Stimulated activated CD4-positive, alpha-beta T cell treated with anti-CD3 and anti-CD28 coated beads, Interleukin-1b, Interleukin-23, amount 100 ng/mL, for 1 hour (primary cell): ENCODE data around the gene FAM118A.
"Not testable (repeated sequence)": the region's sequence is repeated elsewhere in the genome, so short reads cannot be mapped to it uniquely, and the experiment has no call there.

ENCODE experiments used
- DNase-seq, 2 donors: peaks; one replicate each; pipeline ENCODE4 v3.0.0-alpha.2; 2020; ENCODE audit warnings: low read depth in 2 of 2

FAM118A gene

DNA sequence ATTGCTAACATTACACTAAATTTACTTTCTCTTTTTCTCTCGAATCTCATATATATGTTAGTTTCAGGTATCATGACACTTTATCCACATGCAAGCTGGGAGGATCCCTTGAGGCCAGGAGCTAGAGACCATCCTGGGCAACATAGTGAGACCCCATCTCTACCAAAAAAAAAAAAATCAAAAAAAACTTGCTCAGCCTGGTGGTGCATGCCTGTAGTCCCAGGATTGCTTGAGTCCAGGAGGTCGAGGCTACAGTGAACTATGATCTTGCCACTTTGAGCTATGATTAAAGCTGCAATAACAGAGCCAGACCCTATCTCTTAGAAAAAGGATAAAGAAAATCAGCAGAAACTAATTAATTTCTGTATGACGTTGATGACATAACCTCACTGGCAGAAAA is 28.7 kb upstream of the FAM118A start:
- DNase-seq, result no peak

DNA sequence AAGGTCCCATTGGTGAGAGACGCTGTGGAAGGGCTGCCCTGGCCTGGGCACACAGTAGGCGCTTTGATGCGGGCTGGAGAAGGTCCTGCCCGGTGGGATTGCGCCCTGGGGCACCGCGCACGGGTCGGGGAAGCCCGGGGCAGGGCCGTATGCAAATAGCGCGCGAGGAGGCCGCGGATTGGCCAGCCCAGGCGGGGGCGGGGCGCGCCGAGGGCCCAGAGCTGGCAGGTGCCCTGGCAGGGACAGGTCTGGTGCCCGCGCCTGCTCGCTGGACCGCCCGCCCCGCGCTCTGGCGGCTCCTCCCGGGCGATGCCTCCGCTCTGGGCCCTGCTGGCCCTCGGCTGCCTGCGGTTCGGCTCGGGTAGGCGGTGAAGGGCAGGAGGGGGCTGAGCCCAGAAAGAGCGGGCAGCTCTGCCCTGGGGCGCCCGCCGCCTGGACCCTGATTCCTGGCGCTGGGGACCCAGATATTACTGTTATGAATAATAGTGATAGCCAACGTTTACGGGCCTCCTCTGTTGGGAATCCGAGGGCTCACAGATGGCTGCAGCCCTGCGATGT is 24.9 kb upstream of the FAM118A start, which contains the start of gene UPK3A:
UPK3A (plus strand) TSS at position 245 of the 558 bp plus-strand sequence; CDS start at position 310, 65 bp downstream.
- DNase-seq, result peak in 1 of 2 donors; percentile 39

DNA sequence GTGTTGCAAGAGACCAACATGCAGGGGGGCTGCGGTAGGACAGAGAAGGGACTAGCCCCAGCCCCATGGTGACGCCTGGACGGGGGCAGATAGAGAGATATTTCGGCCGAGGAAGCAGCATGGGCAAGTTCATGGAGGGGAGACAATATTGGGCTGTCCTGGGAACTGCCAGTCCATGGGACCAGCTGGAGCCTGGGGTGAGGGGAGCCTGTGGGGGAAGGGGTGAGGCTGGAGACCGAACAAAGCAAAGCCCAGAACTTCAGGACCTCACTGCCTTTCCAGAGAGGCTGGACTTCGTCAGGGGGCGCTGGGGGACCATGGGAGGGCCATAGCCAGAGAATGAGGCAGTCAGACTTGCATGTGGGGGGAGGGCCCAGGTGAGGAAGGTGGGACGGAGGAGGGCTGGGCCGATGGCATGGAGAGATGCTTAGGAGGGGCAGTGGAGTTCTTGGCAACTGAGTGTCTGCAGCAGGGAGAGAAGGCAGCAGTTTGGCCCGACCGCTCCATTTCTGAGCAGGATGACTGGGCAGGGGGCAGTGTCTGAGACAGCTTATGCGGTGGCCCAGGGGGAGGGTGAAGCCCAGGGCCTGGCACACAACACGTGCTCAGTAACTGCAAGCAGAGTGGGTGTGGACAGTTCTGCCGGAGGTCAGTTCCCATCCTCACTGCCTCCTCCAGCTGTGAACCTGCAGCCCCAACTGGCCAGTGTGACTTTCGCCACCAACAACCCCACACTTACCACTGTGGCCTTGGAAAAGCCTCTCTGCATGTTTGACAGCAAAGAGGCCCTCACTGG is 24.3 kb upstream of the FAM118A start:
- no peak for DNase-seq

DNA sequence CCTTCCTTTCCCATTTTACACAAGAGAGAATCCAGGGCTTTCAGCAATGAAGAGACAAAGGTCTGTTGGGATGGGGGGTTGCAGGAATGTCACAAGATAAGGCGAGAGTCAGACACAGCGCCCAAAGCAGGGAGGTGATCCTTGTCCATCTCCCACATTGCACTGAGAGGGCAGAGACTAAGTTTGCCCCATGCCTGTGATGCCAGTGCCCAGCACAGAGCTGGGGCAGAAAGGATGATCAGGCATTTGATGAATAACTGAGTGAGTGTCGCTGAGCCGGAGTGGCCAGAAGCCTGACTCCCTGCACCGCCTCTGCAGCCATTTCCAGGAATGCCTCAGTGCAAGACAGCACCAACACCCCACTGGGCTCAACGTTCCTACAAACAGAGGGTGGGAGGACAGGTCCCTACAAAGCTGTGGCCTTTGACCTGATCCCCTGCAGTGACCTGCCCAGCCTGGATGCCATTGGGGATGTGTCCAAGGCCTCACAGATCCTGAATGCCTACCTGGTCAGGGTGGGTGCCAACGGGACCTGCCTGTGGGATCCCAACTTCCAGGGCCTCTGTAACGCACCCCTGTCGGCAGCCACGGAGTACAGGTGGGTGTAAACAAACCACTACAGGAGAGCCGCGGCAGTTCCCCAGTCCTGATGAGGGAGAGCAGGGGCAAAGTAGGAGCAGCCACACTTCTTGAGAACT is 22.7 kb upstream of the FAM118A start:
- DNase-seq, result no peak

DNA sequence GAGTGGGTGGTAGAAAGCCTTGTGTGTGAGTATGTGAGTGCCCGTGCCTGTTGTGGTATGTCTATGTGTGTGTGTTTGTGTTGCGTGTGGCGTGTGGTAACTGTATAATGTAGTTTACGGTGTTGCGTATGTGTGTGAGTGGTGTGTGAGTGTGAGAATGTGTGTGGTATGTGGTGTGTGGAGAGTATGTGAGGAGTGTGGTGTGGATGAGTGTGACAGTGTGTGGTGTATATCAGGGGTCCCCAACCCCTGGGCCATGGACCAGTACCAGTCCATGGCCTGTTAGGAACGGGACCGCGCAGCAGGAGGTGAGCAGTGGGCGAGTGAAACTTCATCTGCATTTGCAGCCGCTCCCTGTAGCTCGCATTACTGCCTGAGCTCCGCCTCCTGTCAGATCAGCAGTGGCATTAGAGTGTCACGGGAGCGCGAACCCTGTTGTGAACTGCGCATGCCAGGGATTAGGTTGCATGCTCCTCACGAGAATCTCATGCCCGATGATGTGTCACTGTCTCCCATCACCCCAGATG is 19.3 kb upstream of the FAM118A start:
- DNase-seq, result no peak

DNA sequence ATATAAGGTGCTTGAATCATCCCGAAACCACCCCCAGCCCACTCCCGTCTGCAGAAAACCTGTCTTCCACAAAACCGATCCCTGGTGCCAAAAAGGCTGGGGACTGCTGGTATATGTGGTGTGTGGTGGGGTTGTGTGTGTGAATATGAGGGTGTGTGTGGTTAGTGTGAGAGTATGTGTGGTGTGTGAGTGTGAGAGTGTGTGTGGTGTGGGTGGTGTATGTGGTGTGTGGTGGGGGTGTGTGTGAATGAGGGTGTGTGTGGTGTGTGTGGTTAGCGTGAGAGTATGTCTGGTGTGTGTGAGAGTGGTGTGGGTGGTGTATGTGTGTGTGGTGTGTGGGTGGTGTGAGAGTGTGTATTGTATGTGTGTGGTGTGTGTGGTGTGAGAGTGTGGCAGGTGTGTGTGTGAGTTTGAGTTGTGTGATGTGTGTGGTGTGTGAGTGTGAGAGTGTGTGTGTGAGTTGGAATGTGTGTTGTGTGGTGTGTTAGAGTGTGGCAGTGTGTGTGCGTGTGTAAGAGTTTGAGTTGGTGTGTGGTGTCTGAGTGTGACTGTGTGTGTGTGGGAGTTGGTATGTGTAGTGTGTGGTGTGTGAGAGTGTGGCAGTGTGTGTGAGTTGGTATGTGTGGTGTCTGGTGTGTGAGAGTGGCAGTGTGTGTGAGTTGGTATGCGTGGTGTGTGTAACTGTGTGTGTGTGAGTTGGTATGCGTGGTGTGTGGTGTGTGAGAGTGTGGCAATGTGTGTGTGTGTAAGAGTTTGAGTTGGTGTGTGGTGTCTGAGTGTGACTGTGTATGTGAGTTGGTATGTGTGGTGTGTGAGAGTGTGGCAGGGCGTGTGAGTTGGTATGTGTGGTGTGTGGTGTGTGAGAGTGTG is 18.4 kb upstream of the FAM118A start:
- no peak for DNase-seq

DNA sequence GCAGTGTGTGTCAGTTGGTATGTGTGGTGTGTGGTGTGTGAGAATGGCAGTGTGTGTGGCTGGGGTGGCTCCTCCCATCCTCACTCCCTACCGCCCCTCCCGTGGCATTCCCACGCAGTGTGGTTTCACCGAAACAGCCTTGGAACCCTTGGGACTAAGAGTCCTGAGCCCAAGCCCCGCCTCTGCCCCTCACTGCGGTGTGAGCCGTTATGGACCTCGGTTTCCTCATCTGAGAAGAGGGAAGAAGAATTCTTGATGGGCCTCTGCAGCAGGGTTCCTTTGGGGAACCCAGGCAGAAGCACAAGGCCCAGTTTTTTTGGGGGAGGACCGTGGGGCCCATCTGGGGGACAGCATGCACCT is 17.8 kb upstream of the FAM118A start:
- DNase-seq, result no peak

- no peak for DNase-seq
Measured at GRCh38 chr22:45292731-45293442, 16.8 kb upstream of the FAM118A start.

GRCh38 chr22:45294030-45294429 is 15.7 kb upstream of the FAM118A start:
- no peak for DNase-seq

GRCh38 chr22:45295004-45295403 is 14.7 kb upstream of the FAM118A start:
- DNase-seq, result not testable (repeated sequence)

DNA sequence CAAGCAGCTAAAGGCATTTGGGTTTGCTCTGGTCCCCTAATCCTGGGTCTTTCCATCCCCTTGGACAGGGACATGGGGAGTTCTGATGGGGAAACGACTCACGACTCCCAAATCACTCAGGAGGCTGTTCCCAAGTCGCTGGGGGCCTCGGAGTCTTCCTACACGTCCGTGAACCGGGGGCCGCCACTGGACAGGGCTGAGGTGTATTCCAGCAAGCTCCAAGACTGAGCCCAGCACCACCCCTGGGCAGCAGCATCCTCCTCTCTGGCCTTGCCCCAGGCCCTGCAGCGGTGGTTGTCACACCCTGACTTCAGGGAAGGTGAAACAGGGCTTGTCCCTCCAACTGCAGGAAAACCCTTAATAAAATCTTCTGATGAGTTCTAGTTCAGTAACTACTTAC is 14.2 kb upstream of the FAM118A start:
- no peak for DNase-seq

- DNase-seq, result no peak
Measured at GRCh38 chr22:45296628-45297297, 13.0 kb upstream of the FAM118A start.

DNA sequence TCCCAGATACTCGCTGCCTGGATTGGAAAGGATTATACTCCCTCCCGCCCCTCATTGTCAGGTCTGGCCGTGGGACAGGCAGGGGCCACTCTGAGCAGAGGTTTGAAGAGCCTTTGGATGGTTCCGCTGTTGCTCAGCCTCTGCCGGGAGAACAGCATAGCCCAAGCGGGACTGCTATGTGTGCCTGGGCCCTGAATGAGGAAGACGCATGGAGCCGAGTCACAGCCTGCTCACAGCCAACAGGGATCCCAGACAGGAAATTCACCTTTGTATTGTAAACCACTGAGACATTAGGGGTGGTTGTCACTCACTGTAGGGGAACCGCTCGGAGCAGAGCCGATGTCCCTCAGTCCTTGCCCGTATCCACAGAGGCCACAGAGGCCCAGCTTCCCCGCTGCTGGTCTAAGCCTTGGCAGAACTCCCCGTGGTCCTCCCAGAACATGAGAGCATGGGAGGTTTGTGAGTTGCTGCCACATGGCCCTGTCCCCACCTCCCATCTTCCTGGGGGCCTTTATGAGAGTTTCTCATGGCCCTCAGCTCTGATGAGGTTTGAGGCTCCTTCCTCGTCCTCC is 10.7 kb upstream of the FAM118A start:
- no peak for DNase-seq

- DNase-seq, result no peak
Measured at GRCh38 chr22:45302751-45303150, 7.0 kb upstream of the FAM118A start.

DNA sequence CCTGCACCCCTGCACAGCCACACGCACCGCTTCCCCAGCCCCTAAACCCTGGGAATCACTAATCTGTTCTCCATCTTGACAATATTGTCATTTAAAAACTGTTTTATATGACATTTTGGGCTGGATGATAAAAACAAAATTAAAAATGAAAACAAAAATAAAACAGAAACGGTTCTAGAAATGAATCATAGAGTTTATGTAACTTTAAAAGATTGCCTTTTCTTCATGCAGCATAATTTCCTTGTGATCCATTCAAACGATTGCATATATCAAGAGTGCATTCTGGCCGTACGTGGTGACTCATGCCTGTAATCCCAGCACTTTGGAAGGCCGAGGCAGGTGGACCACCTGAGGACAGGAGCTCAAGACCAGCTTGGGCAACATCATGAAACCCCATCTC is 6.6 kb upstream of the FAM118A start:
- no peak for DNase-seq

DNA sequence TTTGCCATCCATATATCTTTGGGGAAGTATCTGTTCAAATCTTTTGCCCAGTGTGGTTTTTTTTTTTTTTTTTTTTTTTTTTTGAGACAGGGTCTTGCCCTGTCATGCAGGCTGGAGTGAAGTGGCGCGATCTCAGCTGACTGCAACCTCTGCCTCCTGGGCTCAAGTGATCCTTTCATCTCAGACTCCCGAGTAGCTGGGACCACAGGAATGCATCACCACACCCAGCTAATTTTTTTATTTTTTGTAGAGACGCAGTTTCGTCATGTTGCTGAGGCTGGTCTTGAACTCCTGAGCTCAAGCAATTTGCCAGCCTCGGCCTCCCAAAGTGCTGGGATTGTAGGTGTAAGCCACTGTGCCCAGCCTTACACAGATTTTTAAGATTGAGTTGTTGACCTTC is 4.8 kb upstream of the FAM118A start:
- DNase-seq, result no peak

- DNase-seq, result no peak
Measured at GRCh38 chr22:45305456-45306075, 4.2 kb upstream of the FAM118A start.

DNA sequence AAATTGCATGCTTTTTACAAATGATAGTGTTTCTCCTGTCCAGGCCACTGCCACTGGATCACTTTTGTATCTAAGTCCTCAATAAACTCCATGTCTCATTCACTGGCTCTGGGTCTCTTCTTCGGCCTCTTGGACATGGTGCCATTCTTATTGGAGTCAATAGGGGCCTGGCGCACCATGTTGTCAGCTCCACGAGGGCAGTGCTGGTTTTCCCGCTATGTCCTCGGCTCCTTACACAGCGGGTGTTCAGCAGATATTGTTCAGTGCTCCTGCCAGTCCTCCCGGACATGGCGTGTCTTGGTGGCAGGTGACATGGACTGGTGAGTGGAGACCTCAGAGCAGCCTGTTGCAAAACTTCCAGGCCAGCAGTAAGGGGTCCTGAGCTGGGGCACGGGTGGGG is 3.6 kb upstream of the FAM118A start:
- no peak for DNase-seq

GRCh38 chr22:45308391-45308956 is 1.3 kb upstream of the FAM118A start:
- DNase-seq, result no peak
